AML-193 (cell line): ENCODE data around the gene REM2.

Source experiments
- DNase-seq, 2 experiments: peaks; one replicate each; lab custom pipeline; 2025; lab: John Stamatoyannopoulos, UW

REM2 gene

GRCh38 chr14:22896760-22897159, 13.7 kb downstream of the REM2 start:
- no peak for DNase-seq

DNA sequence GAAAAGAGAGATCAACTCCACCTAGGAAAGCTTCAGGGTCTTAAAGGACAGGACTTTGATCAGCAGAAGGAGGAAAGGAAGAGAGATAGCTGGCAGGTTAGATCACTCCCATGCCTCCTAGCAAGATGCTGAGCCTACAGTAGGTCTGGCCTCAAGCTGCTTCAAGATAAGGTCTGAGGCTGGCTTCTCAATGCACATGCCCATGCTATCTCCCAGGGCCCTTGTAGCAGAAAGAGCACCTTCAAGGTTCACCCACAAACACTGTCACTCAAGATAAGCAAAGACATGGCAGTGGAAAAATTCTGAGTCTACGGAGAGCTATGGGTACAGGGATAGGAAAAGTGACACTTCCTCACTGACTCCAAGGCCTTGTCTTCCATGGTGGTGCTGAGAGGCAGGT, 14.3 kb downstream of the REM2 start:
- no peak for DNase-seq

DNA sequence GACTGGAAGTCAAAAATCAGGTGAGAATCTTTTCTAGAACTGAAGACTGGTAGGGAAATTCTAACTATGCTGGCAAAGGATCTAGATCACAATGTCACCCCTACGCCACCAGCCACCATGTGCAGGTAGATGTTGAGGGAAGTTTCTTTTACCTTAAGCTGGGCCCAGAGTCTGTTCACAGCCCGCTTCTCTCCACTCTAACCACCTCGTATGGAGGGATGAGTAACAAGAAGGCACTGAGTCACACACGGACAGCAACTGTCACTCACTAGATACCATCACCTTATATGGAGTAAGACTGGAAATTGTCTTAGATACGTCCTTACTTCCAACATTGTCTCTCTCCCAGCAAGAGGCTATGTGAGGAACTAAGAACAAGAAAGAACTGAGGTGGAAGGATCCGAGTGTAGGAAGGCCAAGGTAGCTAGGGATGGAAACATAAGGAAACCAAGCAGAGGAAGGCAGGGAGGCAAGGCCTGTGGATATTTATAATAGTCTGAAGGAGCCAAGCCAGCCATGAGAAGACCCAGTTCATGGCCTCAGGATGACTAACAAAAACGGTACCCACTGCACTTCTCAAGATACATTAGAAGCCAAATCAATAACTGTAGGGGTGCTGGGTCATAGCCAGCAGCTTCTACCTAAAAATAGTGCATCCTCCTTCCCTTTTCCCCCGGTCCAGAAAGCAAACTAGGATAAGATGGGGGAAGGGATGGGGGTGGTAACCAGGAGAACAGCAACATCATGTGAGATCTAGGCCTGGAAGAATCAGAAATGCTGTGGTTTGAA, 15.5 kb downstream of the REM2 start:
- no peak for DNase-seq

- DNase-seq: peak; percentile 73 to 78
Measured at GRCh38 chr14:22900081-22900799, 17.2 kb downstream of the REM2 start.

DNA sequence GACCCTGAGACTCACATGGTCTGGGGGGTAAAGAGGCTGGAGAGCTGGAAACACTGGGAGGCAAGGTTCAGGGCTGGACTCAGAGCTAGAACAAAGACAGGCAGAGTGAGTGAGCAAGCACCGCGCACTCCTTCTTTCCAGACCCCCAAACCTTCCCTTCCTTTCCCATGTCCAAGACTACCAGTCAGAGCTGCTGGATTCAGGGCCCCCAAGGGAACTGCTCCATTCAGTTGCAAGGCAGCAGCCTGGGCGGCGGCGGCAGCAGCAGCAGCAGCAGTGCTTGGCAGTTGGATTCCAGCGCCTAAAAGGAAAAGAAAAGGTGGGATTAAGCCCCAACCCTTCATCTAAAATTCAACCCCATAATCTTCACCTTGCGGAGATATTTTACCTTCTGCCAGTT, 18.8 kb downstream of the REM2 start:
- no peak for DNase-seq

- no peak for DNase-seq
Measured at GRCh38 chr14:22903742-22904087, 20.7 kb downstream of the REM2 start.

GRCh38 chr14:22905627-22906026, 22.6 kb downstream of the REM2 start:
- no peak for DNase-seq

DNA sequence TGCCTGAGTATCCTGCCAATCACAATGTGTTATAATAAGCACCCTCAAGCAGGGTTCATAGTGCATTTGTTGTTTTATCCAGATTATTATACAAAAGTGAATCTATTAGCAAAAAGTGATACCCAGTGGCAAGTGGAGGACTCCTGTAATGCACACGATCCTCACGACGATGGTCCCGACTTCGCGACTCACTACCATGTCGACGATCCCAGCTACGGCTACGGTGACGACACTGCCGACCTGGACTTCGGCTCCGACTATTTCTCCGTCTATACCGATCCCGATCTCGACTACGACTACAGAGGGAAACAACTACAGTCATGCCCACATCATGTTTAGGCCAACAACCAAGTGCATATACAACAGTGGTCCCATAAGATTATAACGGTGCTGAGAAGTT, 23.1 kb downstream of the REM2 start:
- no peak for DNase-seq

- no peak for DNase-seq
Measured at GRCh38 chr14:22907429-22907828, 24.4 kb downstream of the REM2 start.

DNA sequence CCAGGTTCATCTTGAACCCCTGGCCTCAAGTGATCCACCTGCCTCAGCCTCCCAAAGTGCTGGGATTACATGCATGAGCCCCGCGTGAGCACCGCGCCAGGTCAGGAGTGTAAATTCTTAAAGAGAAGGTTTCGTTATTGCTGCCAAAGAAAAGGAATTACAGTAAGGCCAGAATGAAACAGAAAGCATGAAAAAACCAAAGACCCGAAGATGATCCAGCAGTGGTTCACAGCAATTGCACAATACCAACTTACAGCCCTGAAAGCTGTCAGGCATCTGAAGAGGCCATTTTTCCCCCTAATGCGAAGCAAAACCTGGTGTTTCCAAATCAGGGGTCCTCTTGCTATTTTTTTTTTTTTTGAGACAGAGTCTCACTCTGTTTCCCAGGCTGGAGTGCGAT, 25.6 kb downstream of the REM2 start:
- DNase-seq: no peak

- no peak for DNase-seq
Measured at GRCh38 chr14:22910916-22911315, 27.9 kb downstream of the REM2 start.

DNA sequence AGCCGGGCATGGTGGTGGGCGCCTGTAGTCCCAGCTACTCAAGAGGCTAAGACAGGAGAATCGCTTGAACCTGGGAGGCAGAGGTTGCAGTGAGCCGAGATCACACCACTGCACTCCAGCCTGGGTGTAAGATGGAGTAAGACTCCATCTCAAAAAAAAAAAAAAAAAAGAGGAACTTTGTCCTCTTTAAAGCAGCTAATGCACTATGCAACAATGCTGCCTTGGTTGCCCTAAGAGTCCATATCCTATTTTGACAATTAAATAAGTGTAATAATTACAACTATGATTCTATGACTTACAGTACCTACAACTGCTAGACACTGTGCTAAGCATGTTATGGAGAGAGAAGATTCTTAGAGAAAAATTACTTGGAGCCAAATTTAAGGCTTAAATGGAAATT, 31.8 kb downstream of the REM2 start:
- DNase-seq: peak in 1 of 2 experiments; percentile 36

- DNase-seq: peak; percentile 83 to 84
Measured at GRCh38 chr14:22915886-22916521, 33.0 kb downstream of the REM2 start.

GRCh38 chr14:22918804-22919600, 36.0 kb downstream of the REM2 start, which contains the start of gene RBM23:
Gene RBM23 (minus strand): TSS chr14:22919149.
- peak; percentile 100 for DNase-seq

DNA sequence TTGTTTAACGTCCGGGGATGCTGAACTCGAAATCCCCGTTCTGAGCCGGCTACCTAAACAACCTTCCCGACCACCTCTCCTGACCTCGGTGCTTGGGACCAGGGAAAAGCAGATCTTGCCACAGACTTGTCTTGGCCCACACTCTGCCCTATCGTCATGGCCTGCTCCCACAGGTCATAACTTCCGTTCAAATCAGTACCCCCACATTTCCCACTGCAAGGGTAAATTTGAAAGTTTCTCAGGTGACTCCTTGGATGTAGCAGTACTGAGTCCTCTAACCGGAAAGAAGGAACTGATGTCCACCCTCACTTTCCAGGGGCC, 36.5 kb downstream of the REM2 start:
- no peak for DNase-seq

DNA sequence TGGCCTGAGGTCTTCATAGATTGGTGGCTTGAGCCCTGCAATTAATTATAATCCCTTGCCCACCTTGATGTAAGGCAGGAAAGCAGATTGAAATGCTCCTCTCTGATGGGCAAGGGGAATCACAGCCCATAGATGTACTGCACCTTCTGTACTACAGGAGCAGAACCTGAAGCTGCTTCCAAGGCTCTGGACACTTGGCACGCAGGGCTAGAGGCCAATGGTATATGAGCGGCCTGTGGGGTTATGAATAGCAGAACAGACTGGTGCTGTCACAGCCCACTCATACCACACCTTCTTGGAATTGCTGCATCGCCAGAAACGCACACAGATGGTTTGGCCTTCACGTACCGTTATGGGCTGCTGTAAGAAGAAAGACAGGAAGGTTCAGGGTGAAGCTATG, 37.7 kb downstream of the REM2 start:
- no peak for DNase-seq

DNA sequence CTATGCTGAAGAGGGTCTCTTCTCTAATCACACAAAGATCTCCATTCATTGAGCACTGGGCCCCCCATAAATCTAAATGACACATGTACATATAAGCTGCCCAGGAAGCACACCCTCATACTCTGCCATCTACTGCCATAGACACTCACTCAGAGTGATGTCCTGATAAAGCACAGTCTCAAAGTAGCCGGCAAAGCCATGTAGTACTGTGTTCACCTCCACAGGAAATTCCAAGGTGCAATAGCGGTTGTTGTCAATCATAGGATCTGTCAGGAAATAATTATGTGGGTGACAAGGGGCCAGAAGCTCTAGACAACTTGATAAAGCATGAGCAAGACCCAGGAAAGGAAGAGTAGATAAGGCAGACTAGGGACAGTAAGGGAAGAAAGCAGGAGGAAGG, 39.3 kb downstream of the REM2 start:
- DNase-seq: no peak

GRCh38 chr14:22923746-22924145, 40.7 kb downstream of the REM2 start:
- DNase-seq: no peak

DNA sequence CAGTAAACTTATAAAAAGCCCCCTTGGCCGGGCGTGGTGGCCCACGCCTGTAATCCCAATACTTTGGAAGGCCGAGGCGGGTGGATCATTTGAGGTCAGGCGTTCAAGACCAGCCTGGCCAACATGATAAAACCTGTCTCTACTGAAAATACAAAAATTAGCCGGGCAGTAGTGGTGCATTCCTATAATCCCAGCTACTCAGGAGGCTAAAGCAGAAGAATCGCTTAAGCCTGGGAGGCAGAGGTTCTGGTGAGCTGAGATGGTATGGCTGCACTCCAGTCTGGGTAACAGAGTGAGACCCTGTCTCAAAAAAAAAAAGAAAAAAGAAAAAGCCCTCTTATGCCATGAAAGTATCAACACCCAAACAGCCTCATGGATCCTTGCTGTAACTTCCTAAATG, 42.5 kb downstream of the REM2 start:
- DNase-seq: no peak

DNA sequence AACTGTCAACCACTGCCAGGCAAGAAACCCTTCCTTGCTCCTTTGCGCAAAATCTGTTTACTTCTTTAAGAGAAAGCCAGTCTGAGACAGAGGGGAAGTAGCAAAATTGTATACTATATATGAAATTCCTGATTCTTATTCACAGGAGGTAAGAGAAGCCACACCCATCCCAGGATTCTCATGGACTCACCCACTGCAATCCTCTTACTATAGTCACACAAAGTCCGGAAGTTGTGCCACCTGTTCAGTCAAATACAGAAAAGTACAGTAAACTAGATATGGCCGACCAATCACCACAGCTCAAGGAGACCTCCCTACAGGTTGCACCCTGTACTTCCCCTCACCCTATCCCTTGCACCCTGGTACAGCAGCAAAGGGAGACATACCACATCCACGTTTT, 43.3 kb downstream of the REM2 start:
- DNase-seq: no peak

DNA sequence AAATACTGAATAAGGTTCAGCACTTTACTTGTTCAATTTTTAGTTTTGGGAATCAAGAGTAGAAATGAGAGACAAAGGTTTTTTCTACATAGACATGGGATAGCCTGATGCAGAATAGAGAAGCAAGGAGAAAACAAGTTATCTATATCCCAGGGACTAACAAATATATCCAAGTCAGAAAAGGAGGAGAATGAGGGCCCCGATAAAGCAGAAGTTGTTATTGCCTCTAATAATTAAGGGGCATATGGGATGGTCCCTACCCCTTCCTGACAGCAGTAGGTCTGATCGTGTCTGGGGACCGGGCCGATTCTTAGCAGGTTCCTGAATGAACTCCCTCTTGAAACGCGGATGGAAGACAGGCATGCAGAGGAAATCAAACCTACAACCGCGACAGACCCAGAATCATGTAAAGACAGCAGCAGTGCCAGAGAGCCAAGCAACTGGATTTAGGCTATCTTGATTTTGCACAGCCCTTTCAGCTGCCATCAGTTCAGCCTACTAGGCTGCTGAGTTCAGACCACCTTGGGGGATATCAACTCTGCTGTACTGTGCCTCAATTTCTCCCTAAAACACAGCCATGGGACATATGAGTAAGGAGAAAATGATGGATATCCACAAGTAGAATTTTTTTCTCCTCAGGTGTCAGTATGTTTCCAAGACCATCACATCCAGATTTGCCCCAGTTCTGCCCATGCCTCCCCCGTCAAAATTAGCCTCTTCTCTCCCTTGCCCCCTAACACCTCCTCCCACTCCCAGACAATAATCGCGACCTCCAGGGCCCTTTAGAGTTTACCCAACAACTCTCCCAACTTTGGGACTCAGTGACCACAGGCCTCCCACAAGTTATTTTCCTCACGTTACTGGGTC, 45.4 kb downstream of the REM2 start:
- DNase-seq: no peak
